ENCODE results near the gene LTBP2. TPM values are rescaled to one million over a fixed set of nuclear protein-coding genes. Genes with fewer than 3 reads are reported as not detected.

The LTBP2 gene
- total and polyA plus RNA-seq, 2 of the 8 experiments (the other 6 are each of a cell fraction or from before 2014, with no cell fraction given): 0.48 to 0.89 TPM

- H3K36me3 ChIP-seq (ENCODE audit: control insufficient read depth in 2 of 4, insufficient read depth in 4 of 4, low read length in 3 of 4): no peaks in the 10 kb centered on the region
- H4K5ac ChIP-seq (ENCODE audit: insufficient read length, low read depth, low read length): no peak overlapping the region
- H3K79me1 ChIP-seq (ENCODE audit: low read depth, low read length): no peaks in the 10 kb centered on the region
- H4K20me1 ChIP-seq (replicated peaks in 1 of 2; ENCODE audit: control insufficient read depth in 1 of 2, insufficient read depth in 2 of 2, low read length in 2 of 2): no peaks in the 10 kb centered on the region
- H3K9me3 ChIP-seq (ENCODE audit: insufficient read depth in 2 of 2, low read depth in 1 of 2, low read length in 1 of 2): no peaks in the 10 kb centered on the region
- peaks cover 0 to 7% (median 3%) of the 10 kb centered on the region in 4 experiments; a peak in 4 of 7 replicates for H3K4me1 ChIP-seq (replicated peaks in 1 of 4; ENCODE audit: control insufficient read depth in 3 of 4, insufficient read depth in 4 of 4, low read length in 3 of 4)
- no peak overlapping the region for H3K56ac ChIP-seq (replicated peaks; ENCODE audit: insufficient read length, low read depth, low read length)
- no peaks in the 10 kb centered on the region for H3K79me2 ChIP-seq (ENCODE audit: control insufficient read depth in 1 of 2, insufficient read depth in 2 of 2, low read length in 2 of 2)
- no peaks in the 10 kb centered on the region for H3K27me3 ChIP-seq (replicated peaks in 1 of 4; ENCODE audit: control insufficient read depth in 3 of 4, extremely low read depth in 1 of 4, insufficient read depth in 3 of 4, low read length in 3 of 4)
- H3K27ac ChIP-seq (ENCODE audit: low read depth, low read length): no peak overlapping the region
- H2BK15ac ChIP-seq (ENCODE audit: low read length): no peak overlapping the region
- TF ChIP-seq TEAD4 (IDR thresholded peaks at IDR 0.05; ENCODE audit: low read depth, low read length) (no peak), USF2 (IDR thresholded peaks at IDR 0.05; ENCODE audit: low read length) (no peak), SP1 (IDR thresholded peaks at IDR 0.05; ENCODE audit: low read depth, low read length) (no peak)
- no peak overlapping the region for H3K9ac ChIP-seq (replicated peaks in 1 of 4; ENCODE audit: extremely low read depth in 1 of 4, low read depth in 3 of 4, low read length in 3 of 4)
- WGBS, 2 experiments (ENCODE audit: extremely low coverage in 1 of 2, insufficient coverage in 1 of 2, insufficient read length in 1 of 2, insufficient replicate concordance in 2 of 2, low coverage in 1 of 2, low lambda C conversion rate in 2 of 2, missing lambda C conversion rate in 1 of 2): 97% methylated on average over 3 of the region's 3 CpGs; no CpG with 5 or more reads in 1 of the 2 experiments
- H3K4me3 ChIP-seq (ENCODE audit: extremely low read depth in 1 of 4, insufficient read depth in 2 of 4, low read depth in 3 of 4, low read length in 4 of 4): no peak overlapping the region
- H4K8ac ChIP-seq (ENCODE audit: extremely low read depth, insufficient read depth, low read length): no peak overlapping the region
- H2AFZ ChIP-seq (ENCODE audit: low read length): no peak overlapping the region
- H2BK5ac ChIP-seq (ENCODE audit: low read depth, low read length): no peak overlapping the region
- no peak overlapping the region for H2BK20ac ChIP-seq (ENCODE audit: low read length)
- H3K23ac ChIP-seq (ENCODE audit: insufficient read length): no peak overlapping the region
- FAIRE-seq: no peak
- H4K91ac ChIP-seq (replicated peaks; ENCODE audit: insufficient read length, low read length): no peak overlapping the region
- no peak overlapping the region for H3K4me2 ChIP-seq (ENCODE audit: insufficient read depth in 1 of 2, low read depth in 2 of 2, low read length in 2 of 2)
- no peaks in the 10 kb centered on the region; the same call in 1 of the 2 replicates for H3K23me2 ChIP-seq (ENCODE audit: low read depth, low read length)
- H3K4ac ChIP-seq (replicated peaks; ENCODE audit: insufficient read length, low read depth, low read length): no peak overlapping the region
- no peak for DNase-seq (ENCODE audit: low read depth in 1 of 2, low spot score in 2 of 2)
- H2AK5ac ChIP-seq (ENCODE audit: low read depth, low read length): no peak overlapping the region
- CTCF ChIA-PET (ENCODE audit: partially characterized antibody): interaction anchor here (1.5 to 3.6 kb wide), 4 partner anchors 41 to 66 kb away, joined by 3 to 18 read pairs (median 9); partner anchors contain the start of gene LTBP2
- no peak overlapping the region for H2BK120ac ChIP-seq (replicated peaks; ENCODE audit: low read depth, low read length)
- no peak overlapping the region for H3K18ac ChIP-seq (ENCODE audit: extremely low read depth, low read length)
- H2BK12ac ChIP-seq (ENCODE audit: low read depth, low read length): no peak overlapping the region
- POLR2A ChIA-PET (ENCODE audit: partially characterized antibody): no interaction called here
- no peak overlapping the region for H3K14ac ChIP-seq (ENCODE audit: insufficient read length)
Observed at GRCh38 chr14:74568380-74568649, 43.7 kb downstream of the LTBP2 start.

Measured in H1 (cell line).